ENCODE results near the gene EVI2A.

GRCh38 chr17:31272236-31272635 lies 49.2 kb downstream of the EVI2A start:
- TF ChIP-seq CTCF (conservative IDR thresholded peaks at IDR 0.05; ENCODE audit: low read depth in 2 of 2) (no peak), CREB1 (CRISPR knock-in tag; IDR thresholded peaks at IDR 0.05; ENCODE audit: low read depth) (no peak), POLR2AphosphoS5 (IDR thresholded peaks at IDR 0.05; ENCODE audit: low read depth) (no peak), EZH2 (IDR thresholded peaks at IDR 0.05; ENCODE audit: low read depth, unreplicated experiment) (no peak), EZH2phosphoT487 (IDR thresholded peaks at IDR 0.05; ENCODE audit: unreplicated experiment) (no peak), REST (IDR thresholded peaks at IDR 0.05; ENCODE audit: unreplicated experiment) (no peak), STAT1 (IDR thresholded peaks at IDR 0.05; ENCODE audit: unreplicated experiment) (no peak), NANOG (IDR thresholded peaks at IDR 0.05; ENCODE audit: borderline replicate concordance) (no peak), JUNB (IDR thresholded peaks at IDR 0.05; ENCODE audit: unreplicated experiment) (no peak)

All from GM23338 (cell line).